Activated T-cell treated with anti-CD3 and anti-CD28 coated beads, Interleukin-2, amount 50 U/mL, for 4 hours (primary cell): Measurements from ENCODE around the gene MBOAT1. TPM values are rescaled to one million over a fixed set of nuclear protein-coding genes. Genes with fewer than 3 reads are reported as not detected.

Source experiments
- ATAC-seq, 2 donors: fragments of 200-7000 bp; cut with Tn5 transposase; one replicate each; pipeline ENCODE4 v1.10.0; 2021
- DNase-seq: peaks from one replicate; pipeline ENCODE4 v3.0.0-alpha.2; 2020
- H3K27me3 Mint-ChIP-seq: one replicate; pipeline ENCODE4 v1.8.0; 2021; ENCODE audit warnings: low read depth, mixed read lengths
- H3K36me3 Mint-ChIP-seq: one replicate; pipeline ENCODE4 v1.8.0; 2022; ENCODE audit warnings: mixed read lengths; ENCODE audit not compliant: insufficient read depth
- H3K4me1 Mint-ChIP-seq: one replicate; pipeline ENCODE4 v1.8.0; 2021; ENCODE audit warnings: low read depth, mixed read lengths
- H3K4me3 Mint-ChIP-seq: one replicate; pipeline ENCODE4 v1.8.0; 2021; ENCODE audit warnings: mild to moderate bottlenecking, moderate library complexity, mixed read lengths
- H3K9me3 Mint-ChIP-seq: one replicate; pipeline ENCODE4 v1.8.0; 2021; ENCODE audit warnings: mixed read lengths
- total RNA-seq, 3 donors: library from RNA; stranded (reverse); gene quantifications; one replicate each; pipeline ENCODE4 v1.2.1, GENCODE V29; 2021

MBOAT1 gene
- total RNA-seq, 3 donors from 2014 or later: 2.2 to 5.1 (median 4.4) TPM

DNA sequence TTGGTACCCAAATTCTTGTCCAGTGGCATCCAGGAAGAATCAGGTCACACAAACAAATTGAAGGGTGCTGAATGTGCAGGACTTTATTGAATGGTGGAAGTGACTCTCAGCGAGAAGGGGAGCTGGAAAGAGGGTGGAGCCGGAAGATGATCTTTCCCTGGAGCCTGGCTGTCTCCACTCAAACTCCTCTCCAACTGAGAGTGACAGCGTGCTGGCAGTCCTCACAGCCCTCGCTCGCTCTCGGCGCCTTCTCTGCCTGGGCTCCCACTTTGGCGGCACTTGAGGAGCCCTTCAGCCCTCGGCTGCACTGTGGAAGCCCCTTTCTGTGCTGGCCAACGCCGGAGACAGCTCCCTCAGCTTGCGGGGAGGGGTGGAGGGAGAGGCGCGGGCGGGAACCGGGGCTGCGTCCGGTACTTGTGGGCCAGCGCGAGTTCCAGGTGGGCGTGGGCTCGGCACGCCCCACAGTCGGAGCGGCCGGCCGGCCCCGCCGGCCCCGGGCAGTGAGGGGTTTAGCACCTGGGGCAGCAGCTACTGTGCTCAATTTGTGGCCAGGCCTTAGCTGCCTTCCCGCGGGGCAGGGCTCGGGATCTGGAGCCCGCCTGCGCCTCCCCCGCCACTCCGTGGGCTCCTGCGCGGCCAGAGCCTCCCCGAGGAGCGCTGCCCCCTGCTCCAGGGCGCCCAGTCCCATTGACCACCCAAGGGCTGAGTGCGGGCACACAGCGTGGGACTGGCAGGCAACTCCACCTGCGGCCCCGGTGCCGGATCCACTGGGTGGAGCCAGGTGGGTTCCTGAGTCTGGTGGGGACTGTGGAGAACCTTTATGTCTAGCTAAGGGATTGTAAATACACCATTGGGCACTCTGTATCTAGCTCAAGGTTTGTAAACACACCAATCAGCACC, 26.7 kb upstream of the MBOAT1 start:
- Mint-ChIP-seq H3K36me3 (no peaks in the 10 kb centered on the region), H3K27me3 (no peaks in the 10 kb centered on the region), H3K9me3 (no peaks in the 10 kb centered on the region), H3K4me1 (peaks cover 14% of the 10 kb centered on the region), H3K4me3 (no peak overlapping the region)
- DNase-seq (no peak), ATAC-seq (no peak)

DNA sequence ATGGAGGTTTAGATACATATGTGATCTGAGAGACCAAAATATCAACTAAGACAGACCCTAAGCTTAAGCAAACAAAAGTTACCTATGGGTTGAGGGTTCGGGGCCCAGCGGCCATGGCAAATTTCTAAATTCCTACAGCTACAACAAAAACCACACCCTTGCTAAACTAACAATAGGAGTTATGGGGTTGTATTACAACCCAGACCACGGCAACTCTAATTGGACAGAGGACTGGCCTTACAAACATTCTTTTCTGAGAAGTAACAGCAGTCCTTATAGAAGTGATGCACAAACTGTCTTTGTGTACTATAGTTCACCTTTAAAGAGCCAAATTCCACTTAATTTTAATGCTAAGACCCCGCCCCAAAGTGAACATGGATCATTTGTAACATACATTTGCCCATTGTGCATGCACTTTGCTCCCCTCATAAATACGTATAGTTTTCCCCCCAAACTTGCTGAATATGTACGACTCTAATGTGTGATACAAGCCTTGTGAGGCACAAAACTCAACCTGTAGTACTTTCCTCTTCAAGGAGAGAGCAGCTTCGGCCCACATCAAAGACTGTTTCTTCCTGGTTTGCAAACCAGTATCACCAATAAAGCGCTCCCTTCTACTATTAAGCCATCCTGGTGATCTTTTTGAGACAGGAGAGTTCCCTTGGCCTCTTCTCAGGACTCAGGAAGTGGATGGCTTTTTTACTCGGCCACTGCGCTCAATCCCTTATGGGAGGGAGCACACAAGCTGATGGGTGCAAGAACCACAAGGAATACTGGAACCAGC, 25.6 kb upstream of the MBOAT1 start:
- Mint-ChIP-seq H3K4me1 (peaks cover 14% of the 10 kb centered on the region), H3K27me3 (no peaks in the 10 kb centered on the region), H3K36me3 (no peaks in the 10 kb centered on the region), H3K4me3 (no peak overlapping the region), H3K9me3 (no peaks in the 10 kb centered on the region)
- DNase-seq (no peak), ATAC-seq (no peak)

DNA sequence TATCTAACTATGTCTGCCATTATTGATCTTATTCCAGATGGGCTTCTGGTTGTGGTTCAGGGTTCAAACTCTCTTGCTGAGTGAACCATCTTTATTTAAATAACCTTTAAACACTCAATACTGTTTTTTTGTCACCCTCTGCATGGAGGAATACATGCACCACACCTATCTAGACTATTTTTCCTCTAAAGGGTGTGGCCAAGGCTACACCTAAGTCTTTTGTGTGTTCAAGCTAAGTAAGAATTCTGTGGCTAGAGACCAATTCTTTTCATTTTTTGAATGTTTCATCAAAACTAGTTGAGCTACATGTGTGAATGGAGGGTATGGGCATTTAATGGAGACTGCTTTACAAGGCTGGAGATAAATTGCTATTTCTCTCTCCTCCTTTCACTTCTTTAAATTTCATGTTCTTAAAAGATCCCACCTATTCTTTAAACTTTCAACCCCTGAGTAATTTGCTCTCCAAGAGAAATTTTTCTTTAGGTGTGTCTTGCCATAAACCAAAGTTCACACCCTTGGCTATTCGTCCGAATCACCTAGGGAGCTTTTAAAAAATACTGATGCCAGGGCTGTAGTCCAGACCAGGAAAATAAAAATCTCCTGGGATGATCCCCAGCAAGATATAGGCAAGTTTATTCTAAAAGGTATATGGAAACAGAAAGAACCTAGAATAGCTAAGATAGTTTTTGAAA, 24.8 kb upstream of the MBOAT1 start:
- ATAC-seq (no peak), DNase-seq (no peak)
- Mint-ChIP-seq H3K36me3 (no peaks in the 10 kb centered on the region), H3K4me1 (peaks cover 14% of the 10 kb centered on the region), H3K4me3 (no peak overlapping the region), H3K27me3 (no peaks in the 10 kb centered on the region), H3K9me3 (no peaks in the 10 kb centered on the region)

DNA sequence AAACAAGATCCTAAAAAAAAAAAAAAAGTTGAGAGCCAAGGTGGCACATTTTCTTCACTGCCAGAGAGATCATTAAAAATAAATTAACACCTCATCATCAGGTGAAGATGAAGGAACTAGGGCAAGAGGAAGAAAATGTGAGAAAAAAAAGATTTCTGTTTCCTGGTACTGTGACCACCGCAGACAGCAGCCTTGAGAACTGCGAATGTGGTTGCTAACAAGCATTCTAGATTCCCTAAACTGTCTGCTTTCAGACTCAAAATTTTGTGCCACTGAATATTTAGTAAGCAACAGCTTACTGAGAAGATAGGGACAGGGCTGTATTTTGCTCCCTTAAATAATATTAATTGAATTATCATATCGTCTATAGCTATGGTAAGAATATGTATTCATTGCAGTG, 24.1 kb upstream of the MBOAT1 start:
- no peak for ATAC-seq
- H3K9me3 Mint-ChIP-seq: no peaks in the 10 kb centered on the region
- H3K27me3 Mint-ChIP-seq: no peaks in the 10 kb centered on the region
- DNase-seq: no peak
- H3K4me1 Mint-ChIP-seq: peaks cover 14% of the 10 kb centered on the region
- no peak overlapping the region for H3K4me3 Mint-ChIP-seq
- no peaks in the 10 kb centered on the region for H3K36me3 Mint-ChIP-seq

DNA sequence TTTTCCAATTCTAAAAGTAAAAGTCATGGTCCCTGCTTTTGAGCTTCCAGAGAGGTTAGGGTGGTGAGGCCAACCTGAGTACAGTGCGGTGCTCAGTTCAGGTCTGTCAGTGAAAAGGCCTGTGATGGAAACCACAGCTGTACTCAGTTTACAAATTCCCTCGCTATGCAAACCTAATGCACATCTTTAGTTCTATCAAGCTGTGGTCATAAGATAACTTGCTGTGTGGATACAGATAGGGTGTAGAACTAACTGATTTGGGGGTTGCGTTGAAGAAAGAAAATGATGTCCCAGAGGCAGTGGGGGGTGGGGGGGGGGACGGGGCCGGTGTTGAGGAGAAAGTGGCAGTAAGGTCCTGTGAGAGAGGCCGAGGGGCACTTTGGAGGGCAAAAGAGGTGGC, 22.8 kb upstream of the MBOAT1 start:
- Mint-ChIP-seq H3K9me3 (no peaks in the 10 kb centered on the region), H3K4me3 (no peak overlapping the region), H3K36me3 (no peaks in the 10 kb centered on the region), H3K4me1 (peaks cover 14% of the 10 kb centered on the region), H3K27me3 (no peaks in the 10 kb centered on the region)
- DNase-seq (no peak), ATAC-seq (no peak)

DNA sequence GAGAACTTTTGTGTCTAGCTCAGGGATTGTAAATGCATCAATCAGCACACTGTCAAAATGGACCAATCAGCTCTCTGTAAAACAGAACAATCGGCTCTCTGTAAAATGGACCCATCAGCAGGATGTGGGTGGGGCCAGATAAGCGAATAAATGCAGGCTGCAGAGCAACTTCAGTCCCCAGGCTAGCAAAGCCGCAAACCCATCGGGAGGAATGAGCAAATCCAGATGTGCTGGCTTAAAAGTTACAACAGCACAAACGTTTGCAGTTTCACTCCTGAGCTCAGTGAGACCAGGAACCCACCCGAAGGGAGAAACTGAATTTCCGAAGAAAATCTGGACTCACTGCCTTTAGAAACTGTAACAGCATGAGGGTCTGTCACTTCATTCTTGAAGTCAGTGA, 21.9 kb upstream of the MBOAT1 start:
- H3K4me1 Mint-ChIP-seq: peaks cover 14% of the 10 kb centered on the region
- no peaks in the 10 kb centered on the region for H3K27me3 Mint-ChIP-seq
- no peaks in the 10 kb centered on the region for H3K36me3 Mint-ChIP-seq
- ATAC-seq: no peak
- DNase-seq: no peak
- no peak overlapping the region for H3K4me3 Mint-ChIP-seq
- H3K9me3 Mint-ChIP-seq: no peaks in the 10 kb centered on the region

DNA sequence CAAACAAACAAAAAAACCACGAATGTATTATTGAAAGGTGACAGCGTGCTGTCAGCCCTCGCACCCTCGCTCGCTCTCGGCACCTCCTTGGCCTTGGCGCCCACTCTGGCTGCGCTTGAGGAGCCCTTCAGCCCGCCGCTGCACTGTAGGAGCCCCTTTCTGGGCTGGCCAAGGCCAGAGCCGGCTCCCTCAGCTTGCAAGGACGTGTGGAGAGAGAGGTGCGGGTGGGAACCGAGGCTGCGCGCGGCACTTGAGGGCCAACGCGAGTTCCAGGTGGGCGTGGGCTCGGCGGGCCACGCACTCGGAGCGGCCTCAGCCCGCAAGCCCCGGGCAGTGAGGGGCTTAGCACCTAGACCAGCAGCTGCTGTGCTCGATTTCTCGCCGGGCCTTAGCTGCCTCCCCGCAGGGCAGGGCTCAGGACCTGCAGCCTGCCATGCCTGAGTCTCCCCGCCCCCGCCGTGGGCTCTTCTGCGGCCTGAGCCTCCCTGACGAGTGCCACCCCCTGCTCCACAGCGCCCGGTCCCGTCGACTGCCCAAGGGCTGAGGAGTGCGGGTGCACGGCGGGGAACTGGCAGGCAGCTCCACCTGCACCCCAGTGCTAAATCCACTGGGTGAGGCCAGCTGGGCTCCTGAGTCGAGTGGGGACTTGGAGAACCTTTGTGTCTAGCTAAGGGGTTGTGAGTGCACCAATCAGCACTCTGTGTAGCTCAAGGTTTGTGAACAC, 20.9 kb upstream of the MBOAT1 start:
- H3K36me3 Mint-ChIP-seq: no peaks in the 10 kb centered on the region
- no peaks in the 10 kb centered on the region for H3K9me3 Mint-ChIP-seq
- H3K4me1 Mint-ChIP-seq: peaks cover 13% of the 10 kb centered on the region
- H3K27me3 Mint-ChIP-seq: no peaks in the 10 kb centered on the region
- ATAC-seq (no peak), DNase-seq (no peak)
- H3K4me3 Mint-ChIP-seq: no peak overlapping the region

DNA sequence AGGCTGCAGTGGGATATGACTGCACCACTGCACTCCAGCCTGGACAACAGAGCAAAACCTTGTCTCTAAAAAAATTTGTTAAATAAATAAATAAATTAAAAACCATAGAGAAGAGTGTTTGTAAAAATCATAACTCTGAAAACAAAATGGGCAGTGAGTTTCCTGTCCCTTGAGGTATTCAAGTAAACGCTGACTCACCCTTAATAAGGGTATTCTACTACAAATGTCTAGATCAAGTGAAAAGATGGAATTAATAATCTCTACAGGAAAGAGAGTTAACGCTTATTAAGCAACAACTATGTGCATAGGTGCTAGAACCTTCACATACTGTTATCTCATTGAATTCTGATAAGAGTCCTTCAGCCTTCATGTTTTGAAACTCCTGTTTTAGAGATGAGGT, 19.9 kb upstream of the MBOAT1 start:
- H3K4me3 Mint-ChIP-seq: no peak overlapping the region
- DNase-seq (no peak), ATAC-seq (no peak)
- peaks cover 7% of the 10 kb centered on the region for H3K4me1 Mint-ChIP-seq
- no peaks in the 10 kb centered on the region for H3K36me3 Mint-ChIP-seq
- no peaks in the 10 kb centered on the region for H3K9me3 Mint-ChIP-seq
- H3K27me3 Mint-ChIP-seq: no peaks in the 10 kb centered on the region

DNA sequence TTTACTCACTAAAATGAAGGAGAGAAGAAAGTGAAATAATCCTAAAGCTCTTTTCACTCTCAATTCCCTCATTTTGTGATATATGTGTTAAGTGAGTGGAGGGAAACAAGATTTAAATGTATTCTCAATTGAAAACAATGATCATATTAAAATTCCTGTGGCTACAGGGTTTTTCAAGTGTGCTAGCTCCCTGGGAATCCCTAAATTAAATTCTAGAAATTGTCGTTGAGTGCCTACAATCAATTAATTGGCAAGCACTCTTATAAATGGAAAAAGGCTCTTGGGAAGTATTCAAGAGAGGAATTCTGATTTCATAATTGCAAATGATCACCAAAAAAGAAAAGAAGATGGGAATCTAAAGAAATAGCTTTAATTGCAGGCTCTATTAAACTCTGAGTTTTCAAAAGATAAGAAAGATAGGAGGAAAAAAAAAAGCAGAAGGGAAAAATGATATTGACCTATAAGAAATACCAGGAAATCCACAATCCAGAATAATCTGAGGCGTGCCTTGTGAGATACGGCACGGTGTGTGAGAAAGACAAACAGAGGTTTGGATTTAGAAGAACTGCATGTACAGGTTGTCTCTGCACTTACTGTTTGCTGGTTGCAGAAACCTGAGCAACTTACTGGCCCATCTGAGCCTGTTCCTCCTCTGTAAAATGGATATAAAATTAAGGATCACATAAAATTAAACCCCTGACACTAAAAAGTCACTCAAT, 18.3 kb upstream of the MBOAT1 start:
- Mint-ChIP-seq H3K4me3 (no peak overlapping the region), H3K36me3 (no peaks in the 10 kb centered on the region), H3K4me1 (no peaks in the 10 kb centered on the region), H3K27me3 (no peaks in the 10 kb centered on the region), H3K9me3 (no peaks in the 10 kb centered on the region)
- DNase-seq (no peak), ATAC-seq (no peak)

DNA sequence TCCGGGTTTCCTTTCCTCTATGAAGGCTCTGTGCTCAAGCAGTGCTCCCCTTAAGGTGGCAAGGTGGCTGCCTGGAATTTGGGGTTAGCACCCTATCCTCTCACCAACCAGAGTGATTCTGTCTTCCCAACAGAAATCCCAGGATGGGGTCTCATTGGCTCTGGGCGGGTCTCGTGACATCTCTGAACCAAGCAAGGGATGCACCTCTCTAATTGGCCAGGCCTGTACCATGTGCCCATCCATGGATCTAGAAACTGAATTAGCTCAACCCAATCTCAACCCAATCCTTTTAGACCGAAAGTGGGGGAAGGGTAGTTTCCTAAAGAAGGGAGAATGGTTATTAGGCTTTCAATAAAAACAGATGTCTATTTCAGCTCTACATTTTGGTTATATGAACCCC, 17.6 kb upstream of the MBOAT1 start:
- no peak for ATAC-seq
- no peaks in the 10 kb centered on the region for H3K4me1 Mint-ChIP-seq
- no peaks in the 10 kb centered on the region for H3K36me3 Mint-ChIP-seq
- no peak for DNase-seq
- H3K4me3 Mint-ChIP-seq: no peak overlapping the region
- no peaks in the 10 kb centered on the region for H3K27me3 Mint-ChIP-seq
- H3K9me3 Mint-ChIP-seq: no peaks in the 10 kb centered on the region

DNA sequence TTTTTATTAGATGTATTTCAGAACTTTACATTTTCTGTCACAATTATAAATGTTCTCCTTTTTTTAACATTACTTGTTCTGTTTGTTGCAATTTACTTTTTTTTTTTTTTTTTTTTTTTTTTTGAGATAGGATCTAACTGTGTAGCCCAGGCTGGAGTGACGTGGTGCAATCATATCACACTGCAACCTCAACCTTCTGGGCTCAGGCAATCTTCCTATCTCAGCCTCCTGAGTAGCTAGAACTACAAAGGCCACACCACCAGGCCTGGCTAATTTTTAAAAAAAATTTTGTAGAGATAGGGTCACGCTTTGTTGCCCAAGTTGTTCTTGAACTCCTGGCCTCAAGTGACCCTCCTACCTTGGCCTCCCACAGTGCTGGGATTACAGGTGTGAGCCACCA, 15.1 kb upstream of the MBOAT1 start:
- H3K36me3 Mint-ChIP-seq: no peaks in the 10 kb centered on the region
- no peak for ATAC-seq
- no peak for DNase-seq
- no peaks in the 10 kb centered on the region for H3K27me3 Mint-ChIP-seq
- H3K9me3 Mint-ChIP-seq: no peaks in the 10 kb centered on the region
- H3K4me1 Mint-ChIP-seq: no peaks in the 10 kb centered on the region
- no peak overlapping the region for H3K4me3 Mint-ChIP-seq

DNA sequence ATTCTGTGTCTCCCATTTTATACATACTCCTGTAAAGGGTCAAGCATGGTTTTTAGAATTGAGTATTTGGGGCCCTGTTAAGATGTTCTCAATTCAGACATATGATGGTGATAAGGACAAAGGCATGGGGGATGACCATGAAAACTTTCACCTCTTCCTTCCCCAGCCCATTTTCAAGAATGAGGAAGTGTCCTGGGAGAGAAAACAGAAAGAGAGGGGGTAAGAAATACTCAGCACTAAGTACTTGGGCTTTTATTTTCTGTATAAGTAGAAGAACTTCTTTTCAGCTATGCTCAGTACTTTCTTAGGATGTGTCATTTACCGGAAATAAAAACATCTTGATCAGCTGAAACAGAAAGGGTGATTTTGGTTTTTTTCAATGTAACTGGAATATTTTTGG, 10.9 kb upstream of the MBOAT1 start:
- H3K36me3 Mint-ChIP-seq: no peaks in the 10 kb centered on the region
- no peak for DNase-seq
- no peaks in the 10 kb centered on the region for H3K4me1 Mint-ChIP-seq
- no peak for ATAC-seq
- no peaks in the 10 kb centered on the region for H3K27me3 Mint-ChIP-seq
- H3K4me3 Mint-ChIP-seq: no peak overlapping the region
- no peaks in the 10 kb centered on the region for H3K9me3 Mint-ChIP-seq

DNA sequence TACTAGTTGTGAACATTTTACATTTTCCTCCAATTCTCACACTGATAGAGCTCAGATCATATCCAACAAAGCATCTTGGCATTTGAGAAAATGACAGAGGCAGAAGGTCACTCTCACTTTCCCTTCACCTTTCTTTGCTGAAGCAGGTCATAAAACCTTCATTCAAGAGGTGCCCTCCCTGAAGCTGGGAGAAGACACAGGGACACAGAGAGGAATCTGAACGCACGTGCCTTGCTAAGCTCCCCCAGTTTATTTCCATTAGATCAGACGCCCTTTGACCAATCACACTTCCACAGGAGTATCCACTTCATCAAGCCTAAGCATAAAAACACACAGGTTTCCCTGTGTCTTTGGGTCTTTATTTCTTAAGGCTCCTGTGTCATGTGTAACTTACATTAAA, 9.2 kb upstream of the MBOAT1 start:
- no peak overlapping the region for H3K4me3 Mint-ChIP-seq
- H3K36me3 Mint-ChIP-seq: no peaks in the 10 kb centered on the region
- DNase-seq (no peak), ATAC-seq (no peak)
- no peaks in the 10 kb centered on the region for H3K9me3 Mint-ChIP-seq
- no peaks in the 10 kb centered on the region for H3K27me3 Mint-ChIP-seq
- no peaks in the 10 kb centered on the region for H3K4me1 Mint-ChIP-seq
